ENCODE results near the gene PBX1.

The PBX1 gene

DNA sequence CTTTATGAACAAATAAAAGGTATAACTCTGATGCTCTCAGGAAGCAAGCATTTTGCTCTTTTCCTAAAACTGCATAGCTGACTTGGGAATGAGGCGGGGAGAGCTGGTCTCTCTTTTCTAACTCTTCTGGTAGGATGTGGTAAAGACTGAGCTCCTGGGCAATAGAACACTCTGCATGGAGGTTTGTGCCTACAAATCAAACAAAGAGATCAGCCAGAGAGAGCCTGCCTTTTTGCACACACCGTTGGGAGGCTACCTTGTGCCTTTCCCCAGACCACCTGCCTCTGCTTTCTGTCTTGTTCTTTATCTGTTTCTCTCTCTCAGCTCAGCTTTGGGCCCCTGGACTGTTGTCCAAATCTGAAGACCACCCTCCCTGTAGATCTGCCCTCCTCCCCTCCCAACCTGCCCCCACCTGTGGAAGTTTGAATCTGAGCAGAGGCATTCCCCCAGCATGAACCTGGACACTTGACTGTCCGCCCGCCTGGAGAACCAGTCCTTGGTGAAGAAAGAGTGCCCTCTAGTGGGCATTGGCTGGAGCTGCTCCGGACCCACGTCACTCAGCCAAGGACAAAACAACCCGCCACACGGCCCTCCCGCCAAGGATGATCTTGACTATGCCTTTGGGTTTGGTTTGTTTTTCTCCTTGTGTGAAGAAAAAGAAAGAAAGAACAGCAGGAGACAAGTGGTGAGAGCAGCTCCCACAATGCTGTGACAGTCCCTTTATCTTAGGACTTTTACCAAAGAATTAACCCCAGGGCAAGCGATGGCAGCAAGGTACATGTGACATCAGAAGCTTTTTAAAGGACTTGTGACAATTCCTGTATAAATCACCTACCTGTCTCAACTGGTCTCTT is 228.2 kb downstream of the PBX1 start (continued):
- TF ChIP-seq ZNF266 (tag by site-specific recombination; IDR thresholded peaks at IDR 0.05; ENCODE audit: low read depth) (no peak), KLF9 (tag by site-specific recombination; IDR thresholded peaks at IDR 0.05; ENCODE audit: low read depth) (no peak), ZNF184 (tag by site-specific recombination; IDR thresholded peaks at IDR 0.05) (no peak), ZNF394 (tag by site-specific recombination; IDR thresholded peaks at IDR 0.05; ENCODE audit: borderline replicate concordance) (peak; percentile 63; the same call in 1 of the 2 replicates), ZBTB7A (tag by site-specific recombination; IDR thresholded peaks at IDR 0.05; ENCODE audit: low read depth) (no peak), ZNF48 (tag by site-specific recombination; IDR thresholded peaks at IDR 0.05) (no peak)
- TF ChIP-seq, protein P1, sequence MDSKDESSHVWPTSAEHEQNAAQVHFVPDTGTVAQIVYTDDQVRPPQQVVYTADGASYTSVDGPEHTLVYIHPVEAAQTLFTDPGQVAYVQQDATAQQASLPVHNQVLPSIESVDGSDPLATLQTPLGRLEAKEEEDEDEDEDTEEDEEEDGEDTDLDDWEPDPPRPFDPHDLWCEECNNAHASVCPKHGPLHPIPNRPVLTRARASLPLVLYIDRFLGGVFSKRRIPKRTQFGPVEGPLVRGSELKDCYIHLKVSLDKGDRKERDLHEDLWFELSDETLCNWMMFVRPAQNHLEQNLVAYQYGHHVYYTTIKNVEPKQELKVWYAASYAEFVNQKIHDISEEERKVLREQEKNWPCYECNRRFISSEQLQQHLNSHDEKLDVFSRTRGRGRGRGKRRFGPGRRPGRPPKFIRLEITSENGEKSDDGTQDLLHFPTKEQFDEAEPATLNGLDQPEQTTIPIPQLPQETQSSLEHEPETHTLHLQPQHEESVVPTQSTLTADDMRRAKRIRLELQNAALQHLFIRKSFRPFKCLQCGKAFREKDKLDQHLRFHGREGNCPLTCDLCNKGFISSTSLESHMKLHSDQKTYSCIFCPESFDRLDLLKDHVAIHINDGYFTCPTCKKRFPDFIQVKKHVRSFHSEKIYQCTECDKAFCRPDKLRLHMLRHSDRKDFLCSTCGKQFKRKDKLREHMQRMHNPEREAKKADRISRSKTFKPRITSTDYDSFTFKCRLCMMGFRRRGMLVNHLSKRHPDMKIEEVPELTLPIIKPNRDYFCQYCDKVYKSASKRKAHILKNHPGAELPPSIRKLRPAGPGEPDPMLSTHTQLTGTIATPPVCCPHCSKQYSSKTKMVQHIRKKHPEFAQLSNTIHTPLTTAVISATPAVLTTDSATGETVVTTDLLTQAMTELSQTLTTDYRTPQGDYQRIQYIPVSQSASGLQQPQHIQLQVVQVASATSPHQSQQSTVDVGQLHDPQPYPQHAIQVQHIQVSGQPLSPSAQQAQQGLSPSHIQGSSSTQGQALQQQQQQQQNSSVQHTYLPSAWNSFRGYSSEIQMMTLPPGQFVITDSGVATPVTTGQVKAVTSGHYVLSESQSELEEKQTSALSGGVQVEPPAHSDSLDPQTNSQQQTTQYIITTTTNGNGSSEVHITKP (tag by site-specific recombination; IDR thresholded peaks at IDR 0.05) = no peak
- TF ChIP-seq, protein P2, sequence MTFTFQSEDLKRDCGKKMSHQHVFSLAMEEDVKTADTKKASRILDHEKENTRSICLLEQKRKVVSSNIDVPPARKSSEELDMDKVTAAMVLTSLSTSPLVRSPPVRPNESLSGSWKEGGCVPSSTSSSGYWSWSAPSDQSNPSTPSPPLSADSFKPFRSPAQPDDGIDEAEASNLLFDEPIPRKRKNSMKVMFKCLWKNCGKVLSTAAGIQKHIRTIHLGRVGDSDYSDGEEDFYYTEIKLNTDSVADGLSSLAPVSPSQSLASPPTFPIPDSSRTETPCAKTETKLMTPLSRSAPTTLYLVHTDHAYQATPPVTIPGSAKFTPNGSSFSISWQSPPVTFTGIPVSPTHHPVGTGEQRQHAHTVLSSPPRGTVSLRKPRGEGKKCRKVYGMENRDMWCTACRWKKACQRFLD (tag by site-specific recombination; IDR thresholded peaks at IDR 0.05) = no peak

DNA sequence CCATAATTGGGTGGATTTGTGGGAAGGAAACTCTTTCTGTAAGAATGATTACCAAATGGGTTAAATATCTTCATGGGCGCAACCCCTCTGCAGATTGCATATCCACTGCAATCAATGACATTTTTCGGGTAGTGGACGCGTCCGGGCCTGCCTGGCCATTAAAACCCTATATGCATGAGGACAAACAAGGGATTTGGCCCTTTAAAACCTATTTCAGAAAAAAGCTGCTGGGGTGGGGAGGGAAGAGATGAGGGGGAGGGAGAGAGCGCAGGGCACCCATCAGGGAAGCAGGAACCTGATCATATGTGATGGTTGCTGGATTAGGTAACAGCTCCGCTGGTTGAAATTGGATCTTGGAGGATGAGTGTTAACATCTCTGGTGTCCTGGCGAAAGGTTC is 228.8 kb downstream of the PBX1 start:
- H3K4me3 ChIP-seq (ENCODE audit: low read depth, low read length) = no peak overlapping the region
- ChIA-PET POLR2A (interaction anchor here (1.4 kb wide), 1 partner anchor 229 kb away, joined by 7 read pairs; the partner anchor contains the start of gene PBX1), CTCF (interaction anchor here (0.6 to 2.5 kb wide), 38 partner anchors 9 to 1376 kb away, joined by 3 to 15 read pairs (median 4); partner anchors contain the start of gene PBX1)
- peaks cover 9% of the 10 kb centered on the region for H3K4me1 ChIP-seq (ENCODE audit: control insufficient read depth, insufficient read depth, low read length)
- peak overlapping the region; percentile 14; the same call in 1 of the 2 replicates for H3K27ac ChIP-seq (ENCODE audit: extremely low read depth, low read depth, low read length)
- peaks cover 0 to 3% of the 10 kb centered on the region in 2 experiments; a peak in 1 of 3 replicates for H3K36me3 ChIP-seq (ENCODE audit: control insufficient read depth in 2 of 2, insufficient read depth in 1 of 2, low read length in 2 of 2)
- no peaks in the 10 kb centered on the region for H3K9me3 ChIP-seq (ENCODE audit: control insufficient read depth, insufficient read depth, low read depth, low read length)
- TF ChIP-seq ZNF664 (tag by site-specific recombination; IDR thresholded peaks at IDR 0.05) = peak; percentile 36; the same call in 1 of the 2 replicates
- TF ChIP-seq KLF7 (tag by site-specific recombination; IDR thresholded peaks at IDR 0.05; ENCODE audit: borderline replicate concordance) = no peak
- TF ChIP-seq, protein P3, sequence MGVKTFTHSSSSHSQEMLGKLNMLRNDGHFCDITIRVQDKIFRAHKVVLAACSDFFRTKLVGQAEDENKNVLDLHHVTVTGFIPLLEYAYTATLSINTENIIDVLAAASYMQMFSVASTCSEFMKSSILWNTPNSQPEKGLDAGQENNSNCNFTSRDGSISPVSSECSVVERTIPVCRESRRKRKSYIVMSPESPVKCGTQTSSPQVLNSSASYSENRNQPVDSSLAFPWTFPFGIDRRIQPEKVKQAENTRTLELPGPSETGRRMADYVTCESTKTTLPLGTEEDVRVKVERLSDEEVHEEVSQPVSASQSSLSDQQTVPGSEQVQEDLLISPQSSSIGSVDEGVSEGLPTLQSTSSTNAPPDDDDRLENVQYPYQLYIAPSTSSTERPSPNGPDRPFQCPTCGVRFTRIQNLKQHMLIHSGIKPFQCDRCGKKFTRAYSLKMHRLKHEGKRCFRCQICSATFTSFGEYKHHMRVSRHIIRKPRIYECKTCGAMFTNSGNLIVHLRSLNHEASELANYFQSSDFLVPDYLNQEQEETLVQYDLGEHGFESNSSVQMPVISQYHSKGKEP (tag by site-specific recombination; IDR thresholded peaks at IDR 0.05) = peak; percentile 81
- no peak for TF ChIP-seq ZNF521 (tag by site-specific recombination; IDR thresholded peaks at IDR 0.05)
- TF ChIP-seq, protein P4, sequence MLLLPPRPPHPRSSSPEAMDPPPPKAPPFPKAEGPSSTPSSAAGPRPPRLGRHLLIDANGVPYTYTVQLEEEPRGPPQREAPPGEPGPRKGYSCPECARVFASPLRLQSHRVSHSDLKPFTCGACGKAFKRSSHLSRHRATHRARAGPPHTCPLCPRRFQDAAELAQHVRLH (tag by site-specific recombination; IDR thresholded peaks at IDR 0.05) = 0 out of 2 replicates have a peak, but pooled peaks have one; percentile 16
- TF ChIP-seq, protein P5, sequence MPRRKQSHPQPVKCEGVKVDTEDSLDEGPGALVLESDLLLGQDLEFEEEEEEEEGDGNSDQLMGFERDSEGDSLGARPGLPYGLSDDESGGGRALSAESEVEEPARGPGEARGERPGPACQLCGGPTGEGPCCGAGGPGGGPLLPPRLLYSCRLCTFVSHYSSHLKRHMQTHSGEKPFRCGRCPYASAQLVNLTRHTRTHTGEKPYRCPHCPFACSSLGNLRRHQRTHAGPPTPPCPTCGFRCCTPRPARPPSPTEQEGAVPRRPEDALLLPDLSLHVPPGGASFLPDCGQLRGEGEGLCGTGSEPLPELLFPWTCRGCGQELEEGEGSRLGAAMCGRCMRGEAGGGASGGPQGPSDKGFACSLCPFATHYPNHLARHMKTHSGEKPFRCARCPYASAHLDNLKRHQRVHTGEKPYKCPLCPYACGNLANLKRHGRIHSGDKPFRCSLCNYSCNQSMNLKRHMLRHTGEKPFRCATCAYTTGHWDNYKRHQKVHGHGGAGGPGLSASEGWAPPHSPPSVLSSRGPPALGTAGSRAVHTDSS (tag by site-specific recombination; IDR thresholded peaks at IDR 0.05) = no peak
- TF ChIP-seq, protein P6, sequence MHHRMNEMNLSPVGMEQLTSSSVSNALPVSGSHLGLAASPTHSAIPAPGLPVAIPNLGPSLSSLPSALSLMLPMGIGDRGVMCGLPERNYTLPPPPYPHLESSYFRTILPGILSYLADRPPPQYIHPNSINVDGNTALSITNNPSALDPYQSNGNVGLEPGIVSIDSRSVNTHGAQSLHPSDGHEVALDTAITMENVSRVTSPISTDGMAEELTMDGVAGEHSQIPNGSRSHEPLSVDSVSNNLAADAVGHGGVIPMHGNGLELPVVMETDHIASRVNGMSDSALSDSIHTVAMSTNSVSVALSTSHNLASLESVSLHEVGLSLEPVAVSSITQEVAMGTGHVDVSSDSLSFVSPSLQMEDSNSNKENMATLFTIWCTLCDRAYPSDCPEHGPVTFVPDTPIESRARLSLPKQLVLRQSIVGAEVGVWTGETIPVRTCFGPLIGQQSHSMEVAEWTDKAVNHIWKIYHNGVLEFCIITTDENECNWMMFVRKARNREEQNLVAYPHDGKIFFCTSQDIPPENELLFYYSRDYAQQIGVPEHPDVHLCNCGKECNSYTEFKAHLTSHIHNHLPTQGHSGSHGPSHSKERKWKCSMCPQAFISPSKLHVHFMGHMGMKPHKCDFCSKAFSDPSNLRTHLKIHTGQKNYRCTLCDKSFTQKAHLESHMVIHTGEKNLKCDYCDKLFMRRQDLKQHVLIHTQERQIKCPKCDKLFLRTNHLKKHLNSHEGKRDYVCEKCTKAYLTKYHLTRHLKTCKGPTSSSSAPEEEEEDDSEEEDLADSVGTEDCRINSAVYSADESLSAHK (tag by site-specific recombination; IDR thresholded peaks at IDR 0.05) = peak; percentile 38; the same call in 1 of the 2 replicates
- TF ChIP-seq, protein P7, sequence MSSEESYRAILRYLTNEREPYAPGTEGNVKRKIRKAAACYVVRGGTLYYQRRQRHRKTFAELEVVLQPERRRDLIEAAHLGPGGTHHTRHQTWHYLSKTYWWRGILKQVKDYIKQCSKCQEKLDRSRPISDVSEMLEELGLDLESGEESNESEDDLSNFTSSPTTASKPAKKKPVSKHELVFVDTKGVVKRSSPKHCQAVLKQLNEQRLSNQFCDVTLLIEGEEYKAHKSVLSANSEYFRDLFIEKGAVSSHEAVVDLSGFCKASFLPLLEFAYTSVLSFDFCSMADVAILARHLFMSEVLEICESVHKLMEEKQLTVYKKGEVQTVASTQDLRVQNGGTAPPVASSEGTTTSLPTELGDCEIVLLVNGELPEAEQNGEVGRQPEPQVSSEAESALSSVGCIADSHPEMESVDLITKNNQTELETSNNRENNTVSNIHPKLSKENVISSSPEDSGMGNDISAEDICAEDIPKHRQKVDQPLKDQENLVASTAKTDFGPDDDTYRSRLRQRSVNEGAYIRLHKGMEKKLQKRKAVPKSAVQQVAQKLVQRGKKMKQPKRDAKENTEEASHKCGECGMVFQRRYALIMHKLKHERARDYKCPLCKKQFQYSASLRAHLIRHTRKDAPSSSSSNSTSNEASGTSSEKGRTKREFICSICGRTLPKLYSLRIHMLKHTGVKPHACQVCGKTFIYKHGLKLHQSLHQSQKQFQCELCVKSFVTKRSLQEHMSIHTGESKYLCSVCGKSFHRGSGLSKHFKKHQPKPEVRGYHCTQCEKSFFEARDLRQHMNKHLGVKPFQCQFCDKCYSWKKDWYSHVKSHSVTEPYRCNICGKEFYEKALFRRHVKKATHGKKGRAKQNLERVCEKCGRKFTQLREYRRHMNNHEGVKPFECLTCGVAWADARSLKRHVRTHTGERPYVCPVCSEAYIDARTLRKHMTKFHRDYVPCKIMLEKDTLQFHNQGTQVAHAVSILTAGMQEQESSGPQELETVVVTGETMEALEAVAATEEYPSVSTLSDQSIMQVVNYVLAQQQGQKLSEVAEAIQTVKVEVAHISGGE (tag by site-specific recombination; conservative IDR thresholded peaks at IDR 0.05; ENCODE audit: low read depth) = no peak
- TF ChIP-seq ZNF707 (tag by site-specific recombination; IDR thresholded peaks at IDR 0.05) = no peak
